Measurements from ENCODE around the gene CAV1. TPM values are rescaled to one million over a fixed set of nuclear protein-coding genes. Genes with fewer than 3 reads are reported as not detected.

CAV1 gene
- total and polyA plus RNA-seq, 2 experiments from 2014 or later = 16.0 to 21.1 TPM

GRCh38 chr7:116579322-116579721, 54.5 kb downstream of the CAV1 start:
- H3K4me1 Mint-ChIP-seq = no peaks in the 10 kb centered on the region; the same call in 2 of the 3 replicates
- H3K27me3 Mint-ChIP-seq (ENCODE audit: insufficient read depth, low read depth, poor library complexity) = no peaks in the 10 kb centered on the region
- H3K27ac Mint-ChIP-seq = no peak overlapping the region
- H3K27me3 ChIP-seq (ENCODE audit: insufficient read depth) = no peaks in the 10 kb centered on the region
- no peaks in the 10 kb centered on the region for H4K20me1 ChIP-seq (replicated peaks; ENCODE audit: insufficient read depth)
- no peak overlapping the region for H3K4me3 ChIP-seq
- ATAC-seq (no peak), DNase-seq (ENCODE audit: low spot score) (no peak)
- no peaks in the 10 kb centered on the region for H3K36me3 Mint-ChIP-seq (ENCODE audit: low read depth)
- peaks cover 6% of the 10 kb centered on the region for H3K9me2 ChIP-seq (ENCODE audit: insufficient read depth)
- no peak overlapping the region for H3K4me2 ChIP-seq
- no peaks in the 10 kb centered on the region for H3K36me3 ChIP-seq (ENCODE audit: insufficient read depth)
- no peak overlapping the region for H3K27ac ChIP-seq (ENCODE audit: low read depth)
- no peaks in the 10 kb centered on the region for H3K4me1 ChIP-seq (ENCODE audit: insufficient read depth)
- H3K9me3 Mint-ChIP-seq = no peaks in the 10 kb centered on the region
- no peaks in the 10 kb centered on the region for H3K79me2 ChIP-seq (replicated peaks; ENCODE audit: insufficient read depth)
- no peak overlapping the region for H3K4me3 Mint-ChIP-seq
- H3F3A ChIP-seq (replicated peaks; ENCODE audit: low read depth) = no peaks in the 10 kb centered on the region
- no peak for TF ChIP-seq POLR2AphosphoS5 (IDR thresholded peaks at IDR 0.05; ENCODE audit: low read depth)
- TF ChIP-seq EZH2phosphoT487 (IDR thresholded peaks at IDR 0.05; ENCODE audit: unreplicated experiment) = no peak
- TF ChIP-seq ZNF462 (CRISPR knock-in tag; IDR thresholded peaks at IDR 0.05) = no peak
- TF ChIP-seq, protein P1, sequence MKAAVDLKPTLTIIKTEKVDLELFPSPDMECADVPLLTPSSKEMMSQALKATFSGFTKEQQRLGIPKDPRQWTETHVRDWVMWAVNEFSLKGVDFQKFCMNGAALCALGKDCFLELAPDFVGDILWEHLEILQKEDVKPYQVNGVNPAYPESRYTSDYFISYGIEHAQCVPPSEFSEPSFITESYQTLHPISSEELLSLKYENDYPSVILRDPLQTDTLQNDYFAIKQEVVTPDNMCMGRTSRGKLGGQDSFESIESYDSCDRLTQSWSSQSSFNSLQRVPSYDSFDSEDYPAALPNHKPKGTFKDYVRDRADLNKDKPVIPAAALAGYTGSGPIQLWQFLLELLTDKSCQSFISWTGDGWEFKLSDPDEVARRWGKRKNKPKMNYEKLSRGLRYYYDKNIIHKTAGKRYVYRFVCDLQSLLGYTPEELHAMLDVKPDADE (IDR thresholded peaks at IDR 0.05) = no peak
- TF ChIP-seq ZNF114 (CRISPR knock-in tag; IDR thresholded peaks at IDR 0.05) = no peak
- no peak for TF ChIP-seq ZNF331 (CRISPR knock-in tag; IDR thresholded peaks at IDR 0.05; ENCODE audit: low read depth)
- TF ChIP-seq, protein P2, sequence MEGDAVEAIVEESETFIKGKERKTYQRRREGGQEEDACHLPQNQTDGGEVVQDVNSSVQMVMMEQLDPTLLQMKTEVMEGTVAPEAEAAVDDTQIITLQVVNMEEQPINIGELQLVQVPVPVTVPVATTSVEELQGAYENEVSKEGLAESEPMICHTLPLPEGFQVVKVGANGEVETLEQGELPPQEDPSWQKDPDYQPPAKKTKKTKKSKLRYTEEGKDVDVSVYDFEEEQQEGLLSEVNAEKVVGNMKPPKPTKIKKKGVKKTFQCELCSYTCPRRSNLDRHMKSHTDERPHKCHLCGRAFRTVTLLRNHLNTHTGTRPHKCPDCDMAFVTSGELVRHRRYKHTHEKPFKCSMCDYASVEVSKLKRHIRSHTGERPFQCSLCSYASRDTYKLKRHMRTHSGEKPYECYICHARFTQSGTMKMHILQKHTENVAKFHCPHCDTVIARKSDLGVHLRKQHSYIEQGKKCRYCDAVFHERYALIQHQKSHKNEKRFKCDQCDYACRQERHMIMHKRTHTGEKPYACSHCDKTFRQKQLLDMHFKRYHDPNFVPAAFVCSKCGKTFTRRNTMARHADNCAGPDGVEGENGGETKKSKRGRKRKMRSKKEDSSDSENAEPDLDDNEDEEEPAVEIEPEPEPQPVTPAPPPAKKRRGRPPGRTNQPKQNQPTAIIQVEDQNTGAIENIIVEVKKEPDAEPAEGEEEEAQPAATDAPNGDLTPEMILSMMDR (conservative IDR thresholded peaks at IDR 0.05; ENCODE audit: low read depth in 2 of 2) = no peak
- no peak for TF ChIP-seq EZH2 (IDR thresholded peaks at IDR 0.05; ENCODE audit: low read depth, unreplicated experiment)
- TF ChIP-seq REST (IDR thresholded peaks at IDR 0.05; ENCODE audit: unreplicated experiment) = no peak
- TF ChIP-seq NANOG (IDR thresholded peaks at IDR 0.05; ENCODE audit: borderline replicate concordance) = no peak
- TF ChIP-seq CREB1 (CRISPR knock-in tag; IDR thresholded peaks at IDR 0.05; ENCODE audit: low read depth) = no peak
- TF ChIP-seq JUNB (IDR thresholded peaks at IDR 0.05; ENCODE audit: unreplicated experiment) = no peak
- no peak for TF ChIP-seq STAT1 (IDR thresholded peaks at IDR 0.05; ENCODE audit: unreplicated experiment)
- no peak overlapping the region for H2AFZ ChIP-seq
